ENCODE results near the gene SPEF2. TPM values are rescaled to one million over a fixed set of nuclear protein-coding genes. Genes with fewer than 3 reads are reported as not detected.
"Not testable (repeated sequence)": the region's sequence is repeated elsewhere in the genome, so short reads cannot be mapped to it uniquely, and the experiment has no call there.

Gene SPEF2
- total RNA-seq, 1 experiment from 2014 or later = 8.0 TPM

DNA sequence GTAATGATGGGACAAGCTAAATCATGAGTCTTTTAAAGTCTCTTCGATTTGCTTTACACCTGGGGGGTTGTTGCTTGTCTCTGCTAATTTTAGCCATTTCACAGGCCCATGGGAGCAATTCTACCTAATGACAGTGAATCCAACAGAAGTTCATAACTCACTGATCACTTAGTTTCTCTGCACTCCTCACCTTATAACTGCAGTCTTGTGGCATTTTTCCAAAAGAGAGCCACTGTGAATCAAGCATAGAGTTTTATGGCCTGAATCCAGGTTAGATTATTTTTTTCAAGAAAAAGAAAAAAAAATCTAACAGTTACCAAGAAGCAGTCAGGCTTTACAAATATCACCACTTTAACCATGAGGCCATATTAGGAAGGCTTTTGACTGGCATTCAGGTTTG, 237.5 kb downstream of the SPEF2 start:
- Mint-ChIP-seq H3K4me1 (ENCODE audit: low read depth, unreplicated experiment) (no peaks in the 10 kb centered on the region), H3K27me3 (ENCODE audit: unreplicated experiment) (no peaks in the 10 kb centered on the region), H3K27ac (ENCODE audit: unreplicated experiment) (no peak overlapping the region), H3K4me3 (ENCODE audit: low read depth, unreplicated experiment) (no peak overlapping the region), H3K9me3 (ENCODE audit: low read depth, unreplicated experiment) (peaks cover 3% of the 10 kb centered on the region), H3K36me3 (ENCODE audit: insufficient read depth, unreplicated experiment) (no peaks in the 10 kb centered on the region)
- CTCF ChIA-PET = no interaction called here
- DNase-seq = no peak
- intact Hi-C loops (cut with micrococcal nuclease; ENCODE audit: unreplicated experiment) = no loop called here
- no TSS peak for BruUV-seq (replicated peaks)
- no peak for TF ChIP-seq CTCF (IDR thresholded peaks at IDR 0.05; ENCODE audit: unreplicated experiment)

GRCh38 chr5:35856186-35856764, 238.6 kb downstream of the SPEF2 start:
- H3K4me1 Mint-ChIP-seq (ENCODE audit: low read depth, unreplicated experiment); H3K27me3 Mint-ChIP-seq (ENCODE audit: unreplicated experiment); H3K27ac Mint-ChIP-seq (ENCODE audit: unreplicated experiment); intact Hi-C loops (cut with micrococcal nuclease; ENCODE audit: unreplicated experiment); CTCF ChIA-PET; H3K4me3 Mint-ChIP-seq (ENCODE audit: low read depth, unreplicated experiment); H3K36me3 Mint-ChIP-seq (ENCODE audit: insufficient read depth, unreplicated experiment); DNase-seq; H3K9me3 Mint-ChIP-seq (ENCODE audit: low read depth, unreplicated experiment); BruUV-seq (replicated peaks): not testable (repeated sequence)

DNA sequence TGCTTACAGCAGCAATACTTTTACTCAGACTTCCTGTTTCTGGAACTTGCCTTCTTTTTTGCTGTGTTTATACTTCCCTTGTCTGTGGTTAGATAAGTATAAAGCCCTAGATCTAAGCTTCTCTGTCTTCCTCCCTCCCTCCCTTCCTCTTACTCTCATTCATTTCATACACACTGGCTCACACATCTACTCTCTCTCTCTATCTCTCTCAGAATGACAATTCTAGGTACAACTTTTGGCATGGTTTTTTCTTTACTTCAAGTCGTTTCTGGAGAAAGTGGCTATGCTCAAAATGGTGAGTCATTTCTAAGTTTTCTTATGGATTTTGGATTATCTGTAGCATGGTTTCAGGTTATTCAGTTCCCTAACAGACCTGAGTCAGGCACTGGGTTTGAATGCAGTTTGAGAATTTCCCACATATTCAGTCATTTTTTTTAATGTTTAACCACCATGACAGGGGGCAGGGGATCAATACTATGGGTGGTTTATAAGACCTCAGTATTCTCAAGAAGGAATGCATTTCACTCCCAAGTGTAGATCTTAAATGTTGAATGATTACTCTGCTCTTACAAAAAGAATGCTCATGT, 239.2 kb downstream of the SPEF2 start, which contains the start of gene IL7R:
Gene IL7R (plus strand): TSS at position 127 of the 587 bp plus-strand sequence. CDS start 87 bp downstream, at position 214.
- H3K36me3 Mint-ChIP-seq (ENCODE audit: insufficient read depth, unreplicated experiment) = no peaks in the 10 kb centered on the region
- no peak within 1 kb of the TSS for H3K27ac Mint-ChIP-seq (ENCODE audit: unreplicated experiment)
- no peaks in the 10 kb centered on the region for H3K27me3 Mint-ChIP-seq (ENCODE audit: unreplicated experiment)
- H3K9me3 Mint-ChIP-seq (ENCODE audit: low read depth, unreplicated experiment) = peaks cover 3% of the 10 kb centered on the region
- no TSS peak for BruUV-seq (replicated peaks)
- no peak within 1 kb of the TSS for H3K4me3 Mint-ChIP-seq (ENCODE audit: low read depth, unreplicated experiment)
- TF ChIP-seq CTCF (IDR thresholded peaks at IDR 0.05; ENCODE audit: unreplicated experiment) = no peak
- intact Hi-C loops (cut with micrococcal nuclease; ENCODE audit: unreplicated experiment) = no loop called here
- CTCF ChIA-PET = no interaction called here
- no peaks in the 10 kb centered on the region for H3K4me1 Mint-ChIP-seq (ENCODE audit: low read depth, unreplicated experiment)
- no peak for DNase-seq

GRCh38 chr5:35857606-35858205, 240.0 kb downstream of the SPEF2 start:
- no peak overlapping the region for H3K27ac Mint-ChIP-seq (ENCODE audit: unreplicated experiment)
- no peaks in the 10 kb centered on the region for H3K4me1 Mint-ChIP-seq (ENCODE audit: low read depth, unreplicated experiment)
- H3K4me3 Mint-ChIP-seq (ENCODE audit: low read depth, unreplicated experiment) = no peak overlapping the region
- DNase-seq = no peak
- H3K36me3 Mint-ChIP-seq (ENCODE audit: insufficient read depth, unreplicated experiment) = no peaks in the 10 kb centered on the region
- peaks cover 3% of the 10 kb centered on the region for H3K9me3 Mint-ChIP-seq (ENCODE audit: low read depth, unreplicated experiment)
- intact Hi-C loops (cut with micrococcal nuclease; ENCODE audit: unreplicated experiment) = no loop called here
- CTCF ChIA-PET = interaction anchor here (0.6 kb wide), 1 partner anchor 28 kb away, joined by 3 read pairs; no protein-coding TSS in a partner anchor
- no peak for TF ChIP-seq CTCF (IDR thresholded peaks at IDR 0.05; ENCODE audit: unreplicated experiment)
- H3K27me3 Mint-ChIP-seq (ENCODE audit: unreplicated experiment) = no peaks in the 10 kb centered on the region
- BruUV-seq (replicated peaks) = no TSS peak

Data from Calu3 (cell line).